SIG-M5 (cell line): ENCODE results near the gene PRKAG1.

Source experiments
- DNase-seq: peaks from one replicate; lab custom pipeline; 2025; lab: John Stamatoyannopoulos, UW

PRKAG1 gene

DNA sequence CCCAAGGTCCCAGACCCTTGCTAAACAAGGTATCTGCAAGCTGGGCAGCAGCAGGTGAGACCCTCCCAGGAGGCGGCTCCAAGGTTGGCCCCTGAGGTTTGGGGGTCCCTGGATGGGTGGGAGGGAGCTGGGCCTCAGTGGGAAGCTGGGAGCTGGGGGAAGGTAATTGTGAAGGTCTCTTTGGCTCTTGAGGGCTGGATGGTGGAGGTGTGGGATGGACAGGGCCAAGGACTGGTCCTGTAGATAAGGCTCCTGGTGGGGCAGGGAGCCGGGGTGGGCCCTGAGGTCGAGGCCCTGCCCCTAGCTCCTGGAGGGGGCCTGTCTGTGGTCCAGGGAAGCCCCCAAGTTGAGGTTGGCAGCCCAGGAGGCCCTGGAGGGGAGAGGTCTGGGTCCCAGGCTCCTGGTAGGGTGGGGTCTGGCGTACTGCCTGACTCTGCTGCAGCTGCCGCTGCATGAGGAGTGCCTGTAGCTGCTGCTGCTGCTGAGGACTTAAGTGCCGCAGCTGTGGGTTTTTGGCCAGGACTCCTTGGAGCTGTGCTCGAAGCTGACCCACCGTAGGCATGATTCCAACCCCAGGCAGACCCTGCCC, 13.1 kb upstream of the PRKAG1 start:
- DNase-seq = no peak

DNA sequence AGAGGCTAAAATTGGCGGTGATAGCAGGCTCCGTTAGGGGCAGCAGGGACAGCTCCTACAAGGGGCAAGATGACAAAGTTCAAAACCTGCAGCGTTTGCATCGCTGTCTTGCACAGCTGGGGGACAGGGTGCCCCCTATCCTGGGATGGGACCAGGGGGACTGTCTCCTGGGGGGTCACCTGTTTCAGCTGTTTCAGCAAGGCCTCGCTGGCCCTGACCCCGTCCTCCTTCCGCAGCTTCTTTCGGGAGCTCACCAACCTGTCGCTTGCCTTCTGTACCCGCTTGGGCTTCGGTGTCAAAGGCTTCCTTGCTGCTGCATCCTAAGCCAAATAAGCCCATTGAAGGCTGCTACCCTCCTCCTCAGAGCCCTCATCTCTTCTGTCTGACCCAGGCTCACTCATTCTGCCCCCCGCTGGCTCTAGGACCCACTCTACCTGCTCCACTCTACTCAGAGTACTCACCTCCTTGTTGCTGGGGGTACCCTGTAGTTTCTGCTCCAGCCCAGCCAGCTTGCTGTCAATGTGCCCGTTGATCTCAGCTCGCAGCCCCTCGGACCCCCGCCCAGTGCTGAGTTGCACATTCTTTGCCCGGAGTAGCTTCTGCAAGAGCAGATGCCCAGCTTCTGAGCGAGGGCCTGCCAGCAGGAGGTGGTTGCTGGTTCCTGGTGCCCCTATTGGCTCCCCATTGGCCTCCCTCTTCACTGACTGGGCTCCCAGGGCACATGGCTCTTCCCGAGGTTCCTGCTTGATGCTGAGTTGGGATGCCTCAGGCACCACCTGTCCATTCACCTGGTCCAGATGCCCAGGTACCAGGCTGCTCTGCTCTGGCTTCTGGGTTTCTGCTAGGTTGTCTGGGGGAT, 12.4 kb upstream of the PRKAG1 start:
- DNase-seq = no peak

GRCh38 chr12:49030119-49030518, 11.5 kb upstream of the PRKAG1 start:
- DNase-seq = no peak

DNA sequence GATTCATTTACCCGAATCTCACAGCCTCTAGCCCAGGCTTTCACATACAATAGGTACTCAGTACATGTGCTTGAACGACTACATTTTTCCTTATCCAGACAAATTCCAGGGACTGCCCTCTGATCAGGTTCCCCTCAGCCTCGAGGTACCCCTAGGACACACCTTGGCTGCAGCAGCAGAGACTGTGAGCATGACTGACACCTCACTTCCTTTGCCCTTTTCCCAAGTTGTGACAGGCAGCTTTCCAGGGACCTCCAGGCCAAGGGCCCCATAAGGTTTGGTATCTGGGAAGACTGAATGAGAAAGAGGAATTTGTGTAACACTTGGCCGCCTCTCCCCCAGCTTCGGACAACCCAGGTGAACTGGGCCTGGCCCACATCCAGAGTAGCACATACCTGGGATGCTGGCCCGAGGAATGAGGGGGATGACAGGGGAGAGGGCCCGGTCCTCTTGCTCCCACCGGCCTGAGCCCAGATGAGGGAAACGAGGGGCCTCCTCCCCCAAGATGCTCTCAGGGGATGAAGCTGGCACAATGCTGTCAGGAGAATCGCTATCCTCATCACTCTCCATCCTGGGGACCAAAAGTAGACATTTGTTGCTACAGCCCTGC, 10.2 kb upstream of the PRKAG1 start:
- no peak for DNase-seq

DNA sequence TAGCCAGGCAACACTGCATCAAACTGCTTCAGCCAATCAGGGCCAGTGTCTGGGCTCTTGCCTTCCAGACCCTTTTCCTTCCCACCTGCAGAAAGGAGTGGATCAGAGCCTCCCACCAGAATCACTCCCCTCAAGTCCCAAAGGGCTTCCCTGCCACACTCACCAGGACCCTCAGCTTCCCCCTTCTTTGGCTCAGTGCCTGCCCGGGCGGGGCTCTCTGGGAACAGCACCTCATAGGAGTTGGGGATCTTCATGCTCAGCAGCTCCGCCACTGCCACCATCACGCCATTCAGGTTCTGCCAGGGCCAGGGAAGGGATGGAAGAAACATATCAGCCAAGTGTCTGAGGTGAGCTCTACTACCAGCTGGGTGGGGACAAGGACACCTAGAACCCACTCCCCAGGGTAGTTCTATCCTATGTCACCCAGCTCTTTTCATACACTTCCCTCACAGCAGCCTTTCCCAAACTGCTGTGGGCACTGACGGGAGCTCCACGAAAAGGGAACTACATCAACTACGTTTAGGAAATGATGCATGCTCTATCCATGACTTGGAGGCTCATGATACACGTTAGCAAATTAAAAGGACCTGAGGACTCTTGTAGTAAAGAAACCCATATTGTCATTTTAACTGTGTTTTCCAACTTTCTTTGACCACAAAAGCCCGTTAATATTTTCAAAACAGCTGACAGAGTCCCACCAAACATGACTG, 9.4 kb upstream of the PRKAG1 start:
- no peak for DNase-seq

GRCh38 chr12:49026678-49027480, 8.3 kb upstream of the PRKAG1 start:
- no peak for DNase-seq

DNA sequence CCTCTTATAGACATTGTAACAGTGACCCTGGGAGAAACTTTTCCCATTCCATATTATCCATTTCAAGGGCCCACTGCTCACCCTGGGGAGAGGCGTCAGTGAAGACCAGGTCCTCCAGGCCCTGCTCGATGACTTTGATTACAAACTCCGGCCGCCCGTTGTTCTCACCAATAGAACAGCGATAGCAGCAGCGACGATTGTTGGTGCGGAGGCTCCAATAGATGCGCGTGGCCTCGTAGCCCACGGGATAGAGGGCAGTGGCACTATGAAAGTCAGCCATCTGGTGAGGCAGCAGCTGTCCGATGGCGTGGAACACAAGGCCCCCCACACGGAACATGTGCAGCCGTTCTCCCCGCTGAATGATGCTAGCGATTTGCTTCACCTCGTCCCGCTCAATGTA, 7.5 kb upstream of the PRKAG1 start:
- DNase-seq = no peak

DNA sequence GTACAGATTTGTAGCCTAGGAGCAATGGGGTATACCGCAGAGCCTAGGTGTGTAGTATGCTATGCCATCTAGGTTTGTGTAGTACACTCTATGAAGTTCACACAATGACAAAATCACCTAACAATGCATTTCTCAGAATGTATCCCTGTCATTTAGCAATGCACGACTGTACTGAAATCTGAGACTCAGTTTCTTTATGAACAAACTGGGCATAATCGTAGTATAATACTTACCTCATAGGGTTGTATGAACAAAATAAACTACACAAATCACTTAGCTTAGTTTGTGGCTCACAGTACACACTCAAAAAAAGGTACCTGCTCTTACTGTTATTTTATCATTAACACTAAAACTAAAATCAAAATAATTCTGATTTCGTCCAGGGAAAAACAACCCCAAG, 6.9 kb upstream of the PRKAG1 start:
- no peak for DNase-seq

DNA sequence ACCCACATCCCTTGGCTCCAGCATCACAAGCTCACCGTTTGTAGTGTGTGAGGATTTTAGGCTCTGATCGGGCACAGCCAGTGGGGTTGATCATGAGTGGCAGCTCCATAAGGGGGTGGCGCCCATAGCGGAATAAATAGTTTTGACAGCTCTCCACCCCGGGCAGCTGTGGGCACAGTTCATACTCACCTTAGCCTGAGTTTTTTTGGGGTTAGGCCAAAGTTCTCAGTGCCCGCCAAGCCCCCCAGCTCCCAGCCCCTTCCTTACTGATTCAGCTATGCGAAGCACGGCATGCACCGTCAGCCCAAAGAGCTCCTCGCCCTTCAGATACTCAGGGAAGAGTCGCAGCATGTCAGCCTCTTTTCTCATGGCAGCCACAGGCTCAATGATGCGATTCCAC, 6.0 kb upstream of the PRKAG1 start:
- DNase-seq = no peak

GRCh38 chr12:49023812-49024211, 5.2 kb upstream of the PRKAG1 start:
- no peak for DNase-seq

- no peak for DNase-seq
These were observed 4.1 kb upstream of the PRKAG1 start for GRCh38 chr12:49022558-49023178.

GRCh38 chr12:49021292-49021915, 2.8 kb upstream of the PRKAG1 start:
- DNase-seq = no peak

DNA sequence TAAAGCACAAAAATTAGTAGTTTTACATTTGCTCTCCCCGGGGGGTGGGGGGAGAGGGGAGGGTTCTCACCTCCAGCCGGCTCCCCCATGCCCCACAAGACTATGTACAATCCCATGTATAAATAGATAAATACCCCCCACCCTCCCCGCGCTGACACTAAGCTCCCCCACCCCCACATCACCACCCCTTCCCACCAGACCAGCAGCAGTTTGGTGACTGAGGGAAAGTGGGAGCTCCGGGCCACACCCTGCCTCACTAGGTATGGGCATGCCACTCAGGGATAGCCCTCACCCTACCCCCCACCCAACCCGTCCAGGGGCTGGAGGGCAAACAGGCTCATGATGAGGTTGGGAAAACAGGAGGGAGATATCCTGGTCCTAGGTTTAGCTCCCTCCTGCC, 1.9 kb upstream of the PRKAG1 start:
- DNase-seq = no peak

- DNase-seq = peak; percentile 34
These were observed 1.1 kb upstream of the PRKAG1 start for GRCh38 chr12:49019443-49020324.

DNA sequence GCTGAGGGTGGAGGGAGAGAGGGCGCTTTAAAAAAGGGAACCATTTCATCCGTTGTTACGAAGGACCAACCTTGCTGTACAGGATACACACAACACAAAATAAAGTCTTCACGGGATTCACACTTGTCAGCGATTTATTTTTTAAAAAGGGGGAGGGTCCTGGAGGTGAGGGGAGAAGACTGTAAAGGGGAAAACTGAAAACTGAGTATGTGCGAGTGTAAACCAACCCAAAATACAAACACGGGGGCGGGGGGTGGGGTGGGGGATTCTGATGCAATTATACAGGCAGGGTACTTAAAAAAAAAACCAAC, 499 bp upstream of the PRKAG1 start:
- no peak for DNase-seq

- DNase-seq = no peak
These were observed 700 bp downstream of the PRKAG1 start for GRCh38 chr12:49017891-49018260.

DNA sequence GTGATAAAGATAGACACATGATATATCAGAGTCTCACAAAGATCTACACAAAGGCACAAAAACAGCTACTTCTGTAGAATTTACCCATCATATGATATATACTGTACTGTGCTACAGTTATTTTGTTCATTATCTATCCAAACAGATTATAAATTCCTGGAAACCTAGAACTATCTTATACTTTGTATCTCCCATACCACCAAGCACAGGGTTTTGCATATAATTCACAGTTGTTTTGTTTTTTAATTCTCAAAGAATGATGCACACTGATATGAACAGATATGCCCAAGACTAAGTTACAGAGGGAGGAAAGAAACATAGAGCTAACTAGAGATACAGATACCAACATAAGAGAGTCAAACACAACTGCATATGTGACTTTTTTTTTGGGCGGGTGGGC, 3.4 kb downstream of the PRKAG1 start:
- no peak for DNase-seq

DNA sequence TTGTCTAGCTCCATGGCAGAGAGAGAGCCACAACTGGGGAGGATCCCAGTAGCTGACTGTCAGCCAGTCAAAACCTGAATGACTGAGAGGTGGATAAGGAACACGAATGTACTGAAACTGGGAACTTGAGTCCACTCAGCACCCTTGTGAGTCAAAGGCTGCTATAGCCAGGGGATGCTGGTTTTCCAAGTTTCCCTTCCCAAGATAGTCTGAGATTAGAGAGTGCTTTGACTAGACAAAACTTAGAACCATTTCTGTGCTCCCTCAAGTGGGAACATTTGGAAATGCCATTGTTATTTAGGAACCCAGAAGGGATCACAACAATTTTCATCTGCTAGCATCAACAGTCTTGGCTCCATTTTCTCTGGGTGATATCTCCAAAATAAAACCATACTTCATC, 4.0 kb downstream of the PRKAG1 start:
- DNase-seq = no peak

- DNase-seq = no peak
These were observed 5.1 kb downstream of the PRKAG1 start for GRCh38 chr12:49013428-49013827.

GRCh38 chr12:49012739-49013138, 5.8 kb downstream of the PRKAG1 start:
- no peak for DNase-seq
